ENCODE data around the gene STAT4.

Gene STAT4

GRCh38 chr2:191128172-191128910, 22.5 kb downstream of the STAT4 start:
- Histone ChIP-seq H3K9me3 (replicated peaks; ENCODE audit: low read length) (no peaks in the 10 kb centered on the region), H3K4me2 (ENCODE audit: low read length) (no peak overlapping the region), H3K27me3 (ENCODE audit: control insufficient read depth, insufficient read depth, low read length) (no peaks in the 10 kb centered on the region), H3K4me3 (ENCODE audit: low read length) (no peak overlapping the region), H3K4me1 (ENCODE audit: control insufficient read depth, insufficient read depth, low read length) (no peaks in the 10 kb centered on the region), H3K9ac (ENCODE audit: low read depth, low read length) (no peak overlapping the region), H3K36me3 (ENCODE audit: insufficient read depth, low read length) (no peaks in the 10 kb centered on the region)

- Histone ChIP-seq H3K27me3 (ENCODE audit: control insufficient read depth, insufficient read depth, low read length) (no peaks in the 10 kb centered on the region), H3K9me3 (replicated peaks; ENCODE audit: low read length) (no peaks in the 10 kb centered on the region), H3K4me1 (ENCODE audit: control insufficient read depth, insufficient read depth, low read length) (no peaks in the 10 kb centered on the region), H3K9ac (ENCODE audit: low read depth, low read length) (no peak overlapping the region), H3K4me2 (ENCODE audit: low read length) (no peak overlapping the region), H3K4me3 (ENCODE audit: low read length) (no peak overlapping the region), H3K36me3 (ENCODE audit: insufficient read depth, low read length) (no peaks in the 10 kb centered on the region)
Observed at GRCh38 chr2:191127235-191127634, 23.6 kb downstream of the STAT4 start.

GRCh38 chr2:191126386-191127085, 24.3 kb downstream of the STAT4 start:
- H3K4me2 ChIP-seq (ENCODE audit: low read length): no peak overlapping the region
- H3K9ac ChIP-seq (ENCODE audit: low read depth, low read length): no peak overlapping the region
- no peak overlapping the region for H3K4me3 ChIP-seq (ENCODE audit: low read length)
- H3K36me3 ChIP-seq (ENCODE audit: insufficient read depth, low read length): no peaks in the 10 kb centered on the region
- no peaks in the 10 kb centered on the region for H3K9me3 ChIP-seq (replicated peaks; ENCODE audit: low read length)
- no peaks in the 10 kb centered on the region for H3K4me1 ChIP-seq (ENCODE audit: control insufficient read depth, insufficient read depth, low read length)
- H3K27me3 ChIP-seq (ENCODE audit: control insufficient read depth, insufficient read depth, low read length): no peaks in the 10 kb centered on the region

- Histone ChIP-seq H3K9me3 (replicated peaks; ENCODE audit: low read length) (no peaks in the 10 kb centered on the region), H3K4me1 (ENCODE audit: control insufficient read depth, insufficient read depth, low read length) (no peaks in the 10 kb centered on the region), H3K4me3 (ENCODE audit: low read length) (no peak overlapping the region), H3K36me3 (ENCODE audit: insufficient read depth, low read length) (no peaks in the 10 kb centered on the region), H3K9ac (ENCODE audit: low read depth, low read length) (no peak overlapping the region), H3K27me3 (ENCODE audit: control insufficient read depth, insufficient read depth, low read length) (no peaks in the 10 kb centered on the region), H3K4me2 (ENCODE audit: low read length) (no peak overlapping the region)
Observed at GRCh38 chr2:191125646-191126045, 25.1 kb downstream of the STAT4 start.

- no peak overlapping the region for H3K9ac ChIP-seq (ENCODE audit: low read depth, low read length)
- H3K4me1 ChIP-seq (ENCODE audit: control insufficient read depth, insufficient read depth, low read length): no peaks in the 10 kb centered on the region
- H3K4me3 ChIP-seq (ENCODE audit: low read length): no peak overlapping the region
- H3K9me3 ChIP-seq (replicated peaks; ENCODE audit: low read length): no peaks in the 10 kb centered on the region
- H3K4me2 ChIP-seq (ENCODE audit: low read length): no peak overlapping the region
- H3K36me3 ChIP-seq (ENCODE audit: insufficient read depth, low read length): no peaks in the 10 kb centered on the region
- H3K27me3 ChIP-seq (ENCODE audit: control insufficient read depth, insufficient read depth, low read length): no peaks in the 10 kb centered on the region
Observed at GRCh38 chr2:191122638-191123294, 28.0 kb downstream of the STAT4 start.

GRCh38 chr2:191117341-191117740, 33.5 kb downstream of the STAT4 start:
- peaks cover 6% of the 10 kb centered on the region for H3K4me1 ChIP-seq (ENCODE audit: control insufficient read depth, insufficient read depth, low read length)
- no peak overlapping the region for H3K9ac ChIP-seq (ENCODE audit: low read depth, low read length)
- no peaks in the 10 kb centered on the region for H3K36me3 ChIP-seq (ENCODE audit: insufficient read depth, low read length)
- no peaks in the 10 kb centered on the region for H3K9me3 ChIP-seq (replicated peaks; ENCODE audit: low read length)
- no peaks in the 10 kb centered on the region for H3K27me3 ChIP-seq (ENCODE audit: control insufficient read depth, insufficient read depth, low read length)
- no peak overlapping the region for H3K4me3 ChIP-seq (ENCODE audit: low read length)
- no peak overlapping the region for H3K4me2 ChIP-seq (ENCODE audit: low read length)

GRCh38 chr2:191115804-191116203, 35.0 kb downstream of the STAT4 start:
- Histone ChIP-seq H3K9me3 (replicated peaks; ENCODE audit: low read length) (no peaks in the 10 kb centered on the region), H3K9ac (ENCODE audit: low read depth, low read length) (no peak overlapping the region), H3K4me3 (ENCODE audit: low read length) (no peak overlapping the region), H3K36me3 (ENCODE audit: insufficient read depth, low read length) (no peaks in the 10 kb centered on the region), H3K4me1 (ENCODE audit: control insufficient read depth, insufficient read depth, low read length) (peaks cover 6% of the 10 kb centered on the region), H3K27me3 (ENCODE audit: control insufficient read depth, insufficient read depth, low read length) (no peaks in the 10 kb centered on the region), H3K4me2 (ENCODE audit: low read length) (no peak overlapping the region)

GRCh38 chr2:191115391-191115790, 35.4 kb downstream of the STAT4 start:
- H3K4me1 ChIP-seq (ENCODE audit: control insufficient read depth, insufficient read depth, low read length): peaks cover 6% of the 10 kb centered on the region
- no peaks in the 10 kb centered on the region for H3K36me3 ChIP-seq (ENCODE audit: insufficient read depth, low read length)
- no peaks in the 10 kb centered on the region for H3K9me3 ChIP-seq (replicated peaks; ENCODE audit: low read length)
- H3K4me2 ChIP-seq (ENCODE audit: low read length): no peak overlapping the region
- no peak overlapping the region for H3K9ac ChIP-seq (ENCODE audit: low read depth, low read length)
- no peaks in the 10 kb centered on the region for H3K27me3 ChIP-seq (ENCODE audit: control insufficient read depth, insufficient read depth, low read length)
- no peak overlapping the region for H3K4me3 ChIP-seq (ENCODE audit: low read length)

GRCh38 chr2:191114403-191114886, 36.3 kb downstream of the STAT4 start:
- no peaks in the 10 kb centered on the region for H3K27me3 ChIP-seq (ENCODE audit: control insufficient read depth, insufficient read depth, low read length)
- H3K4me2 ChIP-seq (ENCODE audit: low read length): no peak overlapping the region
- no peaks in the 10 kb centered on the region for H3K36me3 ChIP-seq (ENCODE audit: insufficient read depth, low read length)
- peaks cover 6% of the 10 kb centered on the region for H3K4me1 ChIP-seq (ENCODE audit: control insufficient read depth, insufficient read depth, low read length)
- no peak overlapping the region for H3K9ac ChIP-seq (ENCODE audit: low read depth, low read length)
- no peak overlapping the region for H3K4me3 ChIP-seq (ENCODE audit: low read length)
- H3K9me3 ChIP-seq (replicated peaks; ENCODE audit: low read length): no peaks in the 10 kb centered on the region

- peaks cover 6% of the 10 kb centered on the region for H3K4me1 ChIP-seq (ENCODE audit: control insufficient read depth, insufficient read depth, low read length)
- no peak overlapping the region for H3K4me2 ChIP-seq (ENCODE audit: low read length)
- no peaks in the 10 kb centered on the region for H3K36me3 ChIP-seq (ENCODE audit: insufficient read depth, low read length)
- H3K9ac ChIP-seq (ENCODE audit: low read depth, low read length): no peak overlapping the region
- H3K27me3 ChIP-seq (ENCODE audit: control insufficient read depth, insufficient read depth, low read length): no peaks in the 10 kb centered on the region
- no peaks in the 10 kb centered on the region for H3K9me3 ChIP-seq (replicated peaks; ENCODE audit: low read length)
- no peak overlapping the region for H3K4me3 ChIP-seq (ENCODE audit: low read length)
Observed at GRCh38 chr2:191113761-191114160, 37.0 kb downstream of the STAT4 start.

GRCh38 chr2:191112448-191112901, 38.3 kb downstream of the STAT4 start:
- Histone ChIP-seq H3K36me3 (ENCODE audit: insufficient read depth, low read length) (no peaks in the 10 kb centered on the region), H3K9me3 (replicated peaks; ENCODE audit: low read length) (no peaks in the 10 kb centered on the region), H3K27me3 (ENCODE audit: control insufficient read depth, insufficient read depth, low read length) (no peaks in the 10 kb centered on the region), H3K4me3 (ENCODE audit: low read length) (no peak overlapping the region), H3K9ac (ENCODE audit: low read depth, low read length) (no peak overlapping the region), H3K4me1 (ENCODE audit: control insufficient read depth, insufficient read depth, low read length) (peaks cover 6% of the 10 kb centered on the region), H3K4me2 (ENCODE audit: low read length) (no peak overlapping the region)
